ENCODE results near the gene CCDC142. TPM values are rescaled to one million over a fixed set of nuclear protein-coding genes. Genes with fewer than 3 reads are reported as not detected.
"Not testable (repeated sequence)": the region's sequence is repeated elsewhere in the genome, so short reads cannot be mapped to it uniquely, and the experiment has no call there.

CCDC142 gene
- total and polyA plus RNA-seq, 4 donors, result 9.3 to 23.4 (median 19.7) TPM

DNA sequence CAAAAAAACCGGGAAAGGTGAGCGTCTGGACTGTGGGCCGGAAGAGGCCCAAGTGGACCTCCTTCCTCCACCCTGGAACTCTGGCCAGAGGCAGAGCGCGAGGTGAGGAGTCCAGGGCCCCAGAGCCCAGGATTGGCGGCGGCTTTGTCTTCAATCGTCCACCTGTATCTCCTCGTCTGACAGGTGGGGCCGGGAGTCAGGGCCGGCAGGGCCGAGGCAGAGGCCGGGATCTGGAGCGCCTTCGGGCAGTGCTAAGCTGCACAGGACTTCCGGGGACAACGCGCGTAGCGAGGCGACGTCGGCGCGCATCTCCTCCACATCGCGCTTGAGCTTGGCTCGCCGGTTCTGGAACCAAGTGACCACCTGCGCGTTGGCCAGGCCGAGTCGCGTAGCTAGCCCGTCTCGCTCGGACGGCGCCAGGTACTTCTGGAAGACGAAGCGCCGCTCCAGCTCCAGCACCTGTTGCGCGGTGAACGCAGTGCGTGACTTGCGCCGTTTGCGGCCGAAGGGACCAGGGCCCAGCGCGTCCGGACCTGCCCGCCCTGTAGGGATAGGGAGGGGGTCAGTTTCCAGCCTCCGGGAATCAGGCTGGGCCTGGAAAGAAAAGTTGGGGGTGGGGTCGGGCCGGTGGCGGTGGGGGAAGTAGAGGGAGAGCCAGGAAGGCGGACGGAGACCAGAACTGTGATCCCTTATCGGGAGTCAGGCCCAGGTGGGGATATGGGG is 15.1 kb upstream of the CCDC142 start:
- Histone ChIP-seq H3K4me1 (ENCODE audit: control insufficient read depth, insufficient read depth, low read length) (peaks cover 42% of the 10 kb centered on the region), H3K36me3 (ENCODE audit: control insufficient read depth, insufficient read depth, low read length) (peaks cover 17% of the 10 kb centered on the region), H3K9me3 (ENCODE audit: control insufficient read depth, insufficient read depth, low read length) (no peaks in the 10 kb centered on the region), H3K27ac (ENCODE audit: low read depth, low read length) (no peak overlapping the region), H3K4me3 (ENCODE audit: low read depth, low read length) (no peak overlapping the region), H3K27me3 (ENCODE audit: control insufficient read depth, insufficient read depth, low read length) (peaks cover 68% of the 10 kb centered on the region)
- DNase-seq (ENCODE audit: low read depth in 4 of 6, low spot score in 6 of 6), result no peak
- WGBS (ENCODE audit: insufficient coverage), result 1% methylated on average over 60 of the region's 61 CpGs

DNA sequence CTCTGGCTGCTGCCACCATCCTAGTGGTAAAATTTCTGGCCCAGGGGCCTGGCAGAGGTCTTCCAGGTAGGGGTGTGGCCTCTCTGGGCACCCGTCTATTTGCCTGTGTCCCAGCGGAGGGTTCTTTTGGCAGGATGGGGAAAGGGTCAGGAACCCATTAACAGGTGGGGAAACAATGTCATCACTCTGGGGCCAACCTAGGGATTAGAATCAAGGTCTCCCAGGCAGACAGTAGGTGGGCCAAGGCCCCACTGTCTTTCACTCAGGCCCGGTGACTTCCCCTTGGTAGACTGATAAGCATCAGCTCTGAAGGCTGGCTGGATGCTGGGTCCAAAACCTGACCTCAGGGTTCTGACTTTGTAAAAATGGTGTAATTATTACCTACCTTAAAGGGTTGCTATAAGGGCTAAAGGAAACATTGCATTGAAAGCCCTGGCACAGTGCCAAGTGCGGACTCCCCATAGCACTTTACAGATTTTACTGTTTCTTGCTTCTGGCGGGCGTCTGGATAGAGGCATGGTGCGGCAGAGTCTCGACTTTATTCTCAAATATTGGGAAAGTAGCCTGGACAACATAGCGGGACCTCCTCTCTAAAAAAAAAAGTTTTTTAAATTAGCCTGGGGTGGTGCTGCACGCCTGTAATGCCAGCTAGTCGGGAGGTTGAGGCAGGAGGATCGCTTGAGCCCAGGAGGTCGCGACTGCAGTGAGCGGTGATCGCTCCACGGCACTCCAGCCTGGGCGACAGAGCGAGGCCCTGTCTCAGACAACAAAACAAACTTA is 14.4 kb upstream of the CCDC142 start:
- Histone ChIP-seq H3K27ac (ENCODE audit: low read depth, low read length) (no peak overlapping the region), H3K36me3 (ENCODE audit: control insufficient read depth, insufficient read depth, low read length) (peaks cover 24% of the 10 kb centered on the region), H3K27me3 (ENCODE audit: control insufficient read depth, insufficient read depth, low read length) (peaks cover 60% of the 10 kb centered on the region), H3K4me3 (ENCODE audit: low read depth, low read length) (no peak overlapping the region), H3K9me3 (ENCODE audit: control insufficient read depth, insufficient read depth, low read length) (no peaks in the 10 kb centered on the region), H3K4me1 (ENCODE audit: control insufficient read depth, insufficient read depth, low read length) (peaks cover 34% of the 10 kb centered on the region)
- no peak for DNase-seq (ENCODE audit: low read depth in 4 of 6, low spot score in 6 of 6)
- WGBS (ENCODE audit: insufficient coverage), result 45% methylated on average over 6 of the region's 19 CpGs

DNA sequence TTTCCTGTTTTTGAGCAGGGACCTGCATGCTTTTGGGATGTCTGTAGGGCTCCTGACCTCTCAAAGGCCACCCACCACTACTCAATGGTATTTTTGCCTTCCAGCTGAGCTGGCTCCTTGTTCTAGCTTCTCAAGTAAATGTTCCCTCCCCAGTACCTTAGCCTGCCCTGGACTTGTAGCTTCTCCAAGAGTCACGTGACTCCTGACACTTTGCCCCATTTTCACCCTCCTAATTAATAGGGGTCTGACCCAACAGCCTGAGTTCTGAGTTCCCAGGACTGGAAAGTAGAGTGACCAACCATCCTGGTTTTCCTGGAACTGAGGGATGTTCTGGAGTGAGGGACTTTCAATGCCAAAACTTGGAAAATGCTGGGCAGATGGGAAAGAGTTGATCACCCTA is 12.6 kb upstream of the CCDC142 start:
- no peak for DNase-seq (ENCODE audit: low read depth in 4 of 6, low spot score in 6 of 6)
- WGBS (ENCODE audit: insufficient coverage), result no CpG with 5 or more reads among the region's 1 CpG
- Histone ChIP-seq H3K4me1 (ENCODE audit: control insufficient read depth, insufficient read depth, low read length) (peaks cover 30% of the 10 kb centered on the region), H3K4me3 (ENCODE audit: low read depth, low read length) (no peak overlapping the region), H3K27ac (ENCODE audit: low read depth, low read length) (no peak overlapping the region), H3K27me3 (ENCODE audit: control insufficient read depth, insufficient read depth, low read length) (peaks cover 43% of the 10 kb centered on the region), H3K36me3 (ENCODE audit: control insufficient read depth, insufficient read depth, low read length) (peaks cover 42% of the 10 kb centered on the region), H3K9me3 (ENCODE audit: control insufficient read depth, insufficient read depth, low read length) (no peaks in the 10 kb centered on the region)

DNA sequence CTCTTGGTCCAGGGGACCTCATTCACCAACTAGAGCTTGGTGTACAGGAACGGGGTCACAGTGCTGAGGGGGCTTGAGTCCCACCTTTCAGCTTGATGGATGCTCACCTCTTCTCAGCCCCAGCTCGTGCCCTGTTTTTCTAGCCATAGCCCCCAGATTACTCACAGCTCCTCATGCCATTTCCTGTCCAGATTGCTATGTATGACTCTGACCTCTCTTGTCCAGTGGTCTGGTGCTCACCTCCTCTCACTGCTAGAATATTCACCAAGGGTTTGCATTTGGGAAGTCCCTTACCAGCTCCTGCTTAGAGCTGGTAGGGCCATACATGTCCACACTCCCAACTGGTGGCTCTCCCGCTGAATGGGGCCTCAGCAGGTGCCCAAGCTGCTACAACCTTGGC is 10.7 kb upstream of the CCDC142 start:
- Histone ChIP-seq H3K27ac (ENCODE audit: low read depth, low read length) (no peak overlapping the region), H3K36me3 (ENCODE audit: control insufficient read depth, insufficient read depth, low read length) (peaks cover 61% of the 10 kb centered on the region), H3K9me3 (ENCODE audit: control insufficient read depth, insufficient read depth, low read length) (no peaks in the 10 kb centered on the region), H3K27me3 (ENCODE audit: control insufficient read depth, insufficient read depth, low read length) (peaks cover 24% of the 10 kb centered on the region), H3K4me1 (ENCODE audit: control insufficient read depth, insufficient read depth, low read length) (peaks cover 12% of the 10 kb centered on the region), H3K4me3 (ENCODE audit: low read depth, low read length) (no peak overlapping the region)
- DNase-seq (ENCODE audit: low read depth in 4 of 6, low spot score in 6 of 6), result no peak
- WGBS (ENCODE audit: insufficient coverage), result 97% methylated on average over 3 of the region's 3 CpGs

DNA sequence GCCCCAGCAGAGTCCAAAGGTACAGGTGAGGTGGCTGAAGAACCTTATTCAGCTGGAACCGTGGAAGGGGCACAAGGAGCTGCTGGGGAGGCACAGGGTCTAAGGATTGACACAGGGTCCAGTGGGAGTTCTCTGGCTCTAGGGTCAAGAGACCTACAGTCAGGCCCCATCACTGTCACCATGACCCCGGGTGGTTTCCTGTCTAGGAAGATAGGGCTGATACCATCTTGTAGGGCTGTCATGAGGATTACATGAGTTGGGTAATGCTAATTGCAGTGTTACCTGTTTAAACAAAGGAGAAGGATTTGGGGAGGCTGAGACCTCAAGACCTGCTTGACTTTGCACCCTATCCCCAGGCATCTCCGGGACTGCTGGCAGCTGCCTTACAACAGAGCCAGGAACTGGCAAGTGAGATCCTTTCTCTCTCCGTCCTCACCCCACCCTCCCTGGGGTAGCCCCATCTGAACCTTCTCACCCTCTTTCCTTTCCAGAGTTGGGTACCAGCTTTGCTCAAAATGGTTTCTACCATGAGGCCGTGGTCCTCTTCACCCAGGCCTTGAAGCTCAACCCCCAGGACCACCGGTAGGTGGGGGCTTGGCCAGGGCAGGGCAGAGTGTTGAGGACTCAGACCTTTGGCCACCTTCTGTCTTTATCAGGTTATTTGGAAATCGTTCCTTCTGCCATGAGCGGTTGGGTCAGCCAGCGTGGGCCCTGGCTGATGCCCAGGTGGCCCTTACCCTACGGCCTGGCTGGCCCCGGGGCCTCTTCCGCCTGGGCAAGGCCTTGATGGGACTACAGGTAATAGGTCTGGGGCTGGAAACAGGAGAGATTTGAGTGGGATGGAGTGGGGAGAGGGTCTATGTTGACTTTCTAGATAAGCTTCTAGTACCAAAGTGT is 9.1 kb upstream of the CCDC142 start:
- H3K9me3 ChIP-seq (ENCODE audit: control insufficient read depth, insufficient read depth, low read length), result no peaks in the 10 kb centered on the region
- no peak overlapping the region for H3K4me3 ChIP-seq (ENCODE audit: low read depth, low read length)
- peaks cover 63% of the 10 kb centered on the region for H3K36me3 ChIP-seq (ENCODE audit: control insufficient read depth, insufficient read depth, low read length)
- 98% methylated on average over 12 of the region's 12 CpGs for WGBS (ENCODE audit: insufficient coverage)
- H3K4me1 ChIP-seq (ENCODE audit: control insufficient read depth, insufficient read depth, low read length), result no peaks in the 10 kb centered on the region
- no peak for DNase-seq (ENCODE audit: low read depth in 4 of 6, low spot score in 6 of 6)
- H3K27me3 ChIP-seq (ENCODE audit: control insufficient read depth, insufficient read depth, low read length), result peaks cover 7% of the 10 kb centered on the region
- H3K27ac ChIP-seq (ENCODE audit: low read depth, low read length), result no peak overlapping the region

DNA sequence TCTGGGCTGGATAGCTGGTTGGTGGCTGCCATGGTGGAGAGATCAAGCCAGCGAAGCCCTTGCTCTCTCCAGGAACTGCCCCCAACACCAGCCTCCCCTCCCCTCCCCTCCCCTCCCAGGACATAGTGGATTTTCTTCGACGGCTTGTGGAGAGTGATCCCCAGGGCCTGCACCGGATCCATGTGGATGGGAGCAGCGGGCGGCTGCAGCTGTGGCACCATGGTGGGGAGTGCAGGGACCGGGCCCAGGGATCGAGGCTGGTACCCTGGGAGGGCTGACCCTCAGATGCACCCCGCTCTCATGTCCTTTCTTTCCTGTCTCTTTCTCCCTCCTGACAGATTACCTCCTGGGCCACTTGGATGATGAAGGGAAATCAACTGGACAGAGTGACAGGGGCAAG is 7.1 kb upstream of the CCDC142 start:
- WGBS (ENCODE audit: insufficient coverage), result 96% methylated on average over 4 of the region's 9 CpGs
- no peak for DNase-seq (ENCODE audit: low read depth in 4 of 6, low spot score in 6 of 6)
- peaks cover 73% of the 10 kb centered on the region for H3K36me3 ChIP-seq (ENCODE audit: control insufficient read depth, insufficient read depth, low read length)
- no peak overlapping the region for H3K27ac ChIP-seq (ENCODE audit: low read depth, low read length)
- no peaks in the 10 kb centered on the region for H3K9me3 ChIP-seq (ENCODE audit: control insufficient read depth, insufficient read depth, low read length)
- H3K4me3 ChIP-seq (ENCODE audit: low read depth, low read length), result no peak overlapping the region
- no peaks in the 10 kb centered on the region for H3K4me1 ChIP-seq (ENCODE audit: control insufficient read depth, insufficient read depth, low read length)
- no peaks in the 10 kb centered on the region for H3K27me3 ChIP-seq (ENCODE audit: control insufficient read depth, insufficient read depth, low read length)

DNA sequence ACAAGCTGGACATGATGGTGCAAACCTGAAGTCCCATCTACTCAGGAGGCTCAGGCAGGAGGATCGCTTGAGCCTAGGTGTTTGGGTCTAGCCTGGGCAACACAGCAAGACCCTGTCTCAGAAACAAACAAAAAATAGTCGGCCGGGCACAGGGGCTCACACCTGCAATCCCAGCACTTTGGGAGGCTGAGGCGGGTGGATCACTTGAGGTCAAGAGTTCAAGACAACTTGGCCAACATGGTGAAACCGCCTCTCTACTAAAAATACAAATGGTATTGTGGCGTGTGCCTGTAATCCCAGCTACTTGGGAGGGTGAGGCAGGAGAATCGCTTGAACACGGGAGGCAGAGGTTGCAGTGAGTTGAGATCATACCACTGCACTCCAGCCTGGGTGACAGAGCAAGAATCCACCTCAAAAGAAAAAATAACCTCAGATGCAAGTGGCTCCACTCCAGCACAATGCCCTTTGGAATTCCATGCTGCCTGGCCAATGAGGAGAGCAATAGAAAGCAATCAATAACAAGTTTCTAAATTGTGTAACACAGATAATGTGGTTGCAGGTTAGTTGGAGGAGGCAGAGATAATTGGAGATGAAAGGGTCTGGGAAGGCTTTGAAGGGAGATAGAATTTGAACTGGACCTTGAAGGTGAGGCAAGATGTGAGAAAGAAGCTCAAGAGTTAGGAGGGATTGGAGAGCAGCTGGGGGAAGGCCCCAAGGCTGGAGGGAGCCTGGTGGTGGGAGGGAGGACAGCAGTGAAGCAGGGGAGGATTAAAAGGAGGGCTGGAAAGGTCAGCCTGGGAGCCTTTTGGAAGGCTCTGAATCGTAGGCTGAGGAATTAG is 6.1 kb upstream of the CCDC142 start:
- DNase-seq (ENCODE audit: low read depth in 4 of 6, low spot score in 6 of 6), result no peak
- peaks cover 68% of the 10 kb centered on the region for H3K36me3 ChIP-seq (ENCODE audit: control insufficient read depth, insufficient read depth, low read length)
- WGBS (ENCODE audit: insufficient coverage), result 86% methylated on average over 6 of the region's 9 CpGs
- H3K4me1 ChIP-seq (ENCODE audit: control insufficient read depth, insufficient read depth, low read length), result peaks cover 4% of the 10 kb centered on the region
- no peak overlapping the region for H3K27ac ChIP-seq (ENCODE audit: low read depth, low read length)
- no peak overlapping the region for H3K4me3 ChIP-seq (ENCODE audit: low read depth, low read length)
- H3K9me3 ChIP-seq (ENCODE audit: control insufficient read depth, insufficient read depth, low read length), result no peaks in the 10 kb centered on the region
- H3K27me3 ChIP-seq (ENCODE audit: control insufficient read depth, insufficient read depth, low read length), result no peaks in the 10 kb centered on the region

DNA sequence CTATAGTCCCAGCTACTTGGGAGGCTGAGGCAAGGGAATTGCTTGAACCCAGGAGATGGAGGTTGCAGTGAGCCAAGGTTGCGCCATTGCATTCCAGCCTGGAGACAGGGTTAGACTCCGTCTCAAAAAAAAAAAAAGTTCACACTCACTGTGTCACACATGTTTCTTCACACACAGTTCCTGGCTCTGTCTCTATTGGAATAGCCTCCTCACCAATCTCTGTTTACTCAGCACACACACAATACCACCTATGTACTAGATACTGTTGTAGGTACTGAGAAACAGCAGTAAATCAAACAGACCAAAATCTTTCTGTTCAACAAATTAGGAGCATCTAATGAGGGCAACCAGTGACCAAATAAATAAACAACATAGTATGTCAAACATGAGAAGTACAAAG is 3.3 kb upstream of the CCDC142 start:
- DNase-seq (ENCODE audit: low read depth in 4 of 6, low spot score in 6 of 6), result no peak
- peaks cover 50% of the 10 kb centered on the region for H3K36me3 ChIP-seq (ENCODE audit: control insufficient read depth, insufficient read depth, low read length)
- peaks cover 22% of the 10 kb centered on the region for H3K4me1 ChIP-seq (ENCODE audit: control insufficient read depth, insufficient read depth, low read length)
- H3K27ac ChIP-seq (ENCODE audit: low read depth, low read length), result no peak overlapping the region
- WGBS (ENCODE audit: insufficient coverage), result 100% methylated on average over 1 of the region's 2 CpGs
- H3K27me3 ChIP-seq (ENCODE audit: control insufficient read depth, insufficient read depth, low read length), result no peaks in the 10 kb centered on the region
- no peaks in the 10 kb centered on the region for H3K9me3 ChIP-seq (ENCODE audit: control insufficient read depth, insufficient read depth, low read length)
- no peak overlapping the region for H3K4me3 ChIP-seq (ENCODE audit: low read depth, low read length)

DNA sequence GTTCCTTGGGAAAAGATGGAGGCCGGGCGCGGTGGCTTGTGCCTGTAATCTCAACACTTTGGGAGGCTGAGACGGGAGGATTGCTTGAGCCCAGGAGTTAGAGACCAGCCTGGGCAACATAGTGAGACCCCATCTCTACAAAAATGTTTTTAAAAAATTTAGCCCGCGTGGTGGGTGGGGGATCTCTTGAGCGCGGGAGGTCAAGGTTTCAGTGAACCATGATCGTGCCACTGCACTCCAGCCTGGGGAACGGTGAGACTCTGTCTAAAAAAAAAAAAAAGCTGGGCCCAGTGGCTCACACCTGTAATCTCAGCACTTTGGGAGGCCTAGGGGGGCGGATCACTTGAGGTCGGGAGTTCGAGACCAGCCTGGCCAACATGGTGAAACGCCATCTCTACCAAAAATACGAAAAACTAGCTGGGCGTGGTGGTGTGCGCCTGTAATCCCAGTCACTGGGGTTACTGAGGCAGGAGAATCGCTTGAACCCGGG is 922 bp upstream of the CCDC142 start:
- Histone ChIP-seq H3K4me3 (ENCODE audit: low read depth, low read length) (peak overlapping the region; percentile 91), H3K36me3 (ENCODE audit: control insufficient read depth, insufficient read depth, low read length) (peaks cover 45% of the 10 kb centered on the region), H3K4me1 (ENCODE audit: control insufficient read depth, insufficient read depth, low read length) (peaks cover 29% of the 10 kb centered on the region), H3K27ac (ENCODE audit: low read depth, low read length) (peak overlapping the region; percentile 93)
- DNase-seq (ENCODE audit: low read depth in 4 of 6, low spot score in 6 of 6); H3K9me3 ChIP-seq (ENCODE audit: control insufficient read depth, insufficient read depth, low read length); H3K27me3 ChIP-seq (ENCODE audit: control insufficient read depth, insufficient read depth, low read length): not testable (repeated sequence)
- 77% methylated on average over 14 of the region's 19 CpGs for WGBS (ENCODE audit: insufficient coverage)

All from spinal cord (tissue), 10 donors.